GM19452 (cell line): Measurements from ENCODE around the gene OR10G8.
"Not testable (repeated sequence)": the region's sequence is repeated elsewhere in the genome, so short reads cannot be mapped to it uniquely, and the experiment has no call there.

Source experiments
- ATAC-seq: cut with Tn5 transposase; IDR thresholded peaks from one replicate; pipeline ENCODE4 v1.9.1; 2021; ENCODE audit not compliant: unreplicated experiment

OR10G8 gene

GRCh38 chr11:124026498-124026897 lies at the start of gene OR10G8:
TSS of gene OR10G8 (plus strand) at chr11:124026798. CDS start at chr11:124029623, 2,825 bp downstream.
- no peak for ATAC-seq

- ATAC-seq, result no peak
Measured at GRCh38 chr11:123977731-123978347, 48.8 kb upstream of the OR10G8 start, which contains the start of gene OR10S1. TSS of gene OR10S1 (minus strand) at chr11:123977781. CDS start at chr11:123977664, 117 bp downstream.

- ATAC-seq, result no peak
Measured at GRCh38 chr11:123979311-123979710, 47.3 kb upstream of the OR10G8 start.

GRCh38 chr11:123995119-123995518 lies 31.5 kb upstream of the OR10G8 start, which contains the start of gene OR10G6:
TSS of gene OR10G6 (minus strand) at chr11:123995161. CDS start at chr11:123995161, 0 bp downstream.
- no peak for ATAC-seq

GRCh38 chr11:124012697-124013096 lies 13.9 kb upstream of the OR10G8 start, which contains the start of gene OR10G4:
TSS of gene OR10G4 (plus strand) at chr11:124012997. CDS start at chr11:124015575, 2,578 bp downstream.
- ATAC-seq, result no peak

- ATAC-seq, result not testable (repeated sequence)
Measured at GRCh38 chr11:124015837-124016236, 10.8 kb upstream of the OR10G8 start.

- ATAC-seq, result no peak
Measured at GRCh38 chr11:124036666-124037065, 10.1 kb downstream of the OR10G8 start.

- ATAC-seq, result no peak
Measured at GRCh38 chr11:124039557-124039956, 13.0 kb downstream of the OR10G8 start.

GRCh38 chr11:124041254-124041653 lies 14.7 kb downstream of the OR10G8 start, which contains the start of gene OR10G7:
TSS of gene OR10G7 (minus strand) at chr11:124041325. CDS start at chr11:124039001, 2,324 bp downstream.
- ATAC-seq, result no peak

- ATAC-seq, result no peak
Measured at GRCh38 chr11:124043420-124043819, 16.8 kb downstream of the OR10G8 start.

GRCh38 chr11:124050748-124051147 lies 24.1 kb downstream of the OR10G8 start:
- no peak for ATAC-seq

- no peak for ATAC-seq
Measured at GRCh38 chr11:124052966-124053365, 26.4 kb downstream of the OR10G8 start.

GRCh38 chr11:124068601-124069110 lies 42.1 kb downstream of the OR10G8 start:
- no peak for ATAC-seq

- ATAC-seq, result peak; percentile 68
Measured at GRCh38 chr11:124069429-124070401, 43.1 kb downstream of the OR10G8 start.

GRCh38 chr11:124070915-124071622 lies 44.5 kb downstream of the OR10G8 start:
- peak; percentile 80 for ATAC-seq

GRCh38 chr11:124071623-124071948 lies 45.0 kb downstream of the OR10G8 start:
- peak; percentile 0 for ATAC-seq

GRCh38 chr11:124072147-124072546 lies 45.5 kb downstream of the OR10G8 start:
- no peak for ATAC-seq

GRCh38 chr11:124074554-124074953 lies 48.0 kb downstream of the OR10G8 start:
- no peak for ATAC-seq

- ATAC-seq, result no peak
Measured at GRCh38 chr11:124075492-124075840, 48.9 kb downstream of the OR10G8 start.

GRCh38 chr11:124075841-124076651 lies 49.4 kb downstream of the OR10G8 start:
- peak; percentile 62 for ATAC-seq
